Mucosa of descending colon (tissue), 3 donors: ENCODE data around the gene FMN1. TPM values are rescaled to one million over a fixed set of nuclear protein-coding genes. Genes with fewer than 3 reads are reported as not detected.

ENCODE experiments used
- ATAC-seq: fragments of 200-7000 bp; cut with Tn5 transposase; one replicate; pipeline ENCODE4 v1.9.1; 2020; ENCODE audit warnings: mild to moderate bottlenecking, moderate library complexity
- DNase-seq, 3 donors: peaks; one replicate each; pipeline ENCODE4 v3.0.0-alpha.2; 2020
- H3K36me3 ChIP-seq: fragments of 200-600 bp; one replicate; pipeline ENCODE4 v1.8.0; 2021; ENCODE audit warnings: low read depth, mild to moderate bottlenecking
- H3K4me1 ChIP-seq: fragments of 200-600 bp; one replicate; pipeline ENCODE4 v1.8.0; 2021; ENCODE audit warnings: low read depth, mild to moderate bottlenecking
- H3K4me3 ChIP-seq: fragments of 200-600 bp; one replicate; pipeline ENCODE4 v1.8.0; 2021; ENCODE audit warnings: mild to moderate bottlenecking
- H3K9me3 ChIP-seq: fragments of 200-600 bp; one replicate; pipeline ENCODE4 v1.8.0; 2021; ENCODE audit warnings: mild to moderate bottlenecking
- CTCF ChIP-seq: fragments of 200-600 bp; IDR thresholded peaks from one replicate; pipeline ENCODE4 v1.8.0; 2022; ENCODE audit warnings: antibody characterized with exemption, mild to moderate bottlenecking
- intact Hi-C, 2 donors: fragments of 100-400 bp; cut with DNase I in 1 of 2; cut with micrococcal nuclease in 1 of 2; formaldehyde crosslinking; loops; one replicate each; pipeline versions ENCODE4 v1.11.0 to v1.11.1; 2022; cut with DNase I, micrococcal nuclease
- total RNA-seq, 3 donors: library from RNA; stranded (reverse); fragmentation: NEBNext Ultra II Directional in 2 of 3; extraction: Animal tissue kit (Norgen Biotek cat#: 25700) in 2 of 3; gene quantifications; one replicate each; pipeline versions ENCODE4 v1.2.1 to v1.2.4, GENCODE V29; 2021 to 2023
- donor health status: DM: no; HTN: no; CAD: no; lungs with moderate emphysema.
- donor health status: DM: no; HTN: no; CAD: no.
- donor health status: DM: no; HTN: yes; CAD: no.

Gene FMN1
- total RNA-seq, 3 donors from 2014 or later = 30.8 to 65.1 (median 43.4) TPM

DNA sequence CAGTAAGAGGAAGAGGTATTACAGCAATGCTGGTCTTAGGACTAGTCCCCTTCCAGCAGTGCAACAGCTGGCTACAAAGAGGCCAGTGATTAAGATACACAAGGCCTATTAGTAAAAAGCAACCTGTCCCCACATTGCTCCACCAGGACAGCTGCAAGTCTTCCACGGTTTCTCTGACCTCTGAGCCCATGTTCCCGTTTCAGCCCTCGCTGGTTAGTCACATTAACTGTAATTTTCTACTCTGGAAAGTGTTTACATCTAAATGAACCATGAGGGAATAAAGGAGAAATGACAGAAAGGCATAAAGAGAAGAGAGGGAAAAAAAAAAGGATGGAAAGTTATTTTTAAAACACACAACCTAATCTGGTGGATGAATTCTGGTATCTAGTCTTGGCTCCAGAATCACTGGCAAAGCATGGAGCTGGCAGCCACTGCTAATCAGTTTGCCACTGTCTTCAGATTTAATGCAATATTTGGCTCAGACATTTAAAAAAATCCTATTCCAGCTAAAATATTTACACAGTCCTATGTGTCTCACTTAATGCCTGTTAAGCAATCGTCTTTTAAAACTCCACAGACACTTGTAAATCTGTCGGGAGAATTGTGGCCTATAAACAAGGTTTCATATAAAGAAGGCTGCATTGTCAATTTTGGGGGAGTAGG lies 321.8 kb downstream of the FMN1 start:
- no peak for TF ChIP-seq CTCF
- intact Hi-C loops = no loop called here
- Histone ChIP-seq H3K9me3 (no peaks in the 10 kb centered on the region), H3K36me3 (no peaks in the 10 kb centered on the region), H3K4me3 (no peak overlapping the region), H3K4me1 (no peaks in the 10 kb centered on the region)
- DNase-seq (peak in 1 of 3 donors; percentile 35), ATAC-seq (peak; percentile 61)

GRCh38 chr15:32871883-32872282 lies 322.6 kb downstream of the FMN1 start:
- Histone ChIP-seq H3K4me3 (no peak overlapping the region), H3K36me3 (no peaks in the 10 kb centered on the region), H3K9me3 (no peaks in the 10 kb centered on the region), H3K4me1 (no peaks in the 10 kb centered on the region)
- no peak for TF ChIP-seq CTCF
- DNase-seq (no peak), ATAC-seq (no peak)
- intact Hi-C loops = no loop called here

DNA sequence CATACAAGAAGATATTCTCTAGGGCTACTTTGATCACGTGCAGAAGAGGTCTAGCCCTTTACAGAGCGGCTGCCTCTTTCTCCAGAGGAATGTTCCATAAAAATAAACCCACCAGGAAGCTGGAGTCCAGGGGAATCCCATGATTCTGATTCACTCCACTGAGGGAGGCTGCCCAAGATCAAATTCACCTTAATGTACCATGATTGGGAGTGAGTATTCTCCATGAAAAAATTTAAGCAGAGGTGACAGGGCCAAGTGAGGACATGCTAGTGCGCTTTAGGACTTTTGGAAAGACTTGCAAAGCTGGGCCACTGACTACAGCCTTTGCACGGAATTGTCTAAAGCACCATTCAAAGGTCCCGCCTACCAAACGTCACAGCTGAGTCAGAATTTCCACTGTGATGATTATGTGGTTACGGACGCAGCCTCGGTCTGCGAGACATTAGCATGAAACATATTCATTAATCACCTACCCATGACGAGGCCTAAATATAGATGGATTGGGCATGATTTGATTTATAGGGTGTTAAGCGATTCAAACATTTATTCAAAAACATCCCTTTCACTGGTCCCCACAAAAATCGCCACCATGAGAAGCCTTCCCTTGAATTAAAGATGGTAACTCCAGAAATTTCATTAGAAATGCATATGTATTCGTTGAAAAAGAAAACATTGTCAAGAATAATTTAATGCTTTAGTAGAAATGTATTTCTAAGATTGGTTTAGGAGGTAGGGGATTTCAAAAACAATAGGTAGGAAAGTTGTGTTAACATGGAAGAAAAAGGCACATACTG lies 324.1 kb downstream of the FMN1 start:
- DNase-seq (peak in 1 of 3 donors; percentile 10), ATAC-seq (peak; percentile 21)
- Histone ChIP-seq H3K36me3 (no peaks in the 10 kb centered on the region), H3K4me1 (no peaks in the 10 kb centered on the region), H3K4me3 (no peak overlapping the region), H3K9me3 (no peaks in the 10 kb centered on the region)
- no peak for TF ChIP-seq CTCF
- intact Hi-C loops = no loop called here

- no peaks in the 10 kb centered on the region for H3K4me1 ChIP-seq
- TF ChIP-seq CTCF = no peak
- H3K36me3 ChIP-seq = no peaks in the 10 kb centered on the region
- no peaks in the 10 kb centered on the region for H3K9me3 ChIP-seq
- DNase-seq = no peak
- H3K4me3 ChIP-seq = no peak overlapping the region
- ATAC-seq = no peak
- intact Hi-C loops = no loop called here
Observed at GRCh38 chr15:32869776-32870175, 324.7 kb downstream of the FMN1 start.

DNA sequence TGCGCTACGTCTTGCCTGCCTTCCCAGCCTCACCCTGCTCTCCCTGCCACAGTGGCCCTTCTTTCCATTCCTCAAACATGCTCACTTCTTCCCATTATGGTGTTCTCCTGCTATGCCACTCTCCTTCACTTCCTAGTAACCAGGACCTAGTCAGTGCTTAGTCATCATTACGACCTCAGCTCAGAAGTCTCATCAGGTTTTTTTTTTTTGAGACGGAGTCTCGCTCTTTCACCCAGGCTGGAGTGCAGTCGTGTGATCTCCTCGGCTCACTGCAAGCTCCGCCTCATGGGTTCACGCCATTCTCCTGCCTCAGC lies 327.2 kb downstream of the FMN1 start:
- Histone ChIP-seq H3K36me3 (no peaks in the 10 kb centered on the region), H3K9me3 (no peaks in the 10 kb centered on the region), H3K4me1 (no peaks in the 10 kb centered on the region), H3K4me3 (no peak overlapping the region)
- TF ChIP-seq CTCF = no peak
- ATAC-seq (peak; percentile 61), DNase-seq (no peak)
- intact Hi-C loops = no loop called here
